K562 (cell line): ENCODE results near the gene LGALS16. TPM values are rescaled to one million over a fixed set of nuclear protein-coding genes. Genes with fewer than 3 reads are reported as not detected.

Source experiments
- ATAC-seq: fragments of 200-7000 bp; cut with Tn5 transposase; 3 replicates; pipeline ENCODE4 v1.9.1; 2020; ENCODE audit warnings: moderate library complexity
- BruUV-seq: library from RNA; stranded (reverse); fragments of 400-500 nt; replicated peaks from 2 replicates; lab custom pipeline; 2021; lab: Mats Ljungman, UMichigan
- CTCF ChIA-PET: fragments of 300-600 bp; formaldehyde crosslinking; extraction: SDS; loops from one replicate; lab custom pipeline; 2021; ENCODE audit warnings: low intra/inter-chr PET ratio; lab: Yijun Ruan, JAX
- POLR2A ChIA-PET: fragments of 300-600, 350-650 bp; sonication (Branson Sonifier 250); formaldehyde crosslinking; extraction: SDS; loops from one replicate; lab custom pipeline; 2021; ENCODE audit warnings: antibody characterized with exemption, inconsistent platforms; lab: Yijun Ruan, JAX
- DNase-seq, 4 experiments: peaks; one replicate each; pipeline versions ENCODE4 v3.0.0 to v3.0.0-alpha.2; 2011 to 2018; ENCODE audit warnings: low spot score in 3 of 4, mixed read lengths in 3 of 4; ENCODE audit errors: extremely low read depth in 1 of 4
- FAIRE-seq: peaks from 2 replicates; lab custom pipeline; 2011; peaks lifted over from hg19 to GRCh38; lab: Jason Lieb, UNC
- H2AFZ ChIP-seq: 2 replicates; pipeline ENCODE4 v1.6.0; 2011; ENCODE audit warnings: low read depth, low read length, control low read depth, inconsistent platforms
- H3K27ac ChIP-seq: fragments of 200-600 bp; 3 replicates; pipeline ENCODE4 v1.8.0; 2011; ENCODE audit warnings: low read depth, mild to moderate bottlenecking, control low read depth, inconsistent platforms, low read length, moderate library complexity, mixed read lengths; ENCODE audit errors: extremely low read depth
- H3K27me3 ChIP-seq, 2 experiments: fragments of 300-600 bp in 1 of 2; 2 replicates in 1 of 2; 3 replicates in 1 of 2; pipeline versions ENCODE4 v1.6.0 to v1.8.0; 2011; ENCODE audit warnings: inconsistent platforms in 2 of 2, low read length in 2 of 2, mild to moderate bottlenecking in 1 of 2, mixed read lengths in 1 of 2, moderate library complexity in 1 of 2; ENCODE audit not compliant: control insufficient read depth in 2 of 2, insufficient read depth in 2 of 2
- H3K36me3 ChIP-seq: fragments of 300-600 bp; 3 replicates; pipeline ENCODE4 v1.8.0; 2011; ENCODE audit warnings: mild to moderate bottlenecking, low read length, inconsistent platforms; ENCODE audit not compliant: control insufficient read depth, insufficient read depth
- H3K4me1 ChIP-seq, 2 experiments: fragments of 200-600 bp in 1 of 2; replicated peaks in 1 of 2; 2 replicates in 1 of 2; 3 replicates in 1 of 2; pipeline versions ENCODE4 v1.5.1 to v1.8.0; 2011; ENCODE audit warnings: inconsistent platforms in 2 of 2, low read length in 2 of 2, mild to moderate bottlenecking in 1 of 2, mixed read lengths in 1 of 2, moderate library complexity in 1 of 2; ENCODE audit not compliant: control insufficient read depth in 2 of 2, insufficient read depth in 2 of 2
- H3K4me2 ChIP-seq: 2 replicates; pipeline ENCODE4 v1.6.1; 2011; ENCODE audit warnings: low read length, control low read depth, inconsistent platforms, mixed read lengths; ENCODE audit not compliant: insufficient read depth
- H3K4me3 ChIP-seq: fragments of 200-600 bp; sonication (generic), shearing (Covaris generic); 2 replicates; pipeline ENCODE4 v1.5.1; 2016; ENCODE audit warnings: control low read depth, inconsistent platforms
- H3K79me2 ChIP-seq: fragments of 200-600 bp; 3 replicates; pipeline ENCODE4 v1.8.0; 2011; ENCODE audit warnings: low read length, inconsistent platforms; ENCODE audit not compliant: control insufficient read depth, insufficient read depth
- H3K9ac ChIP-seq, 2 experiments: 2 replicates each; pipeline versions ENCODE4 v1.6.0 to v1.6.1; 2011; ENCODE audit warnings: low read depth in 2 of 2, low read length in 2 of 2, control low read depth in 1 of 2, inconsistent platforms in 1 of 2, mild to moderate bottlenecking in 1 of 2, mixed read lengths in 1 of 2; ENCODE audit not compliant: insufficient read depth in 1 of 2
- H3K9me1 ChIP-seq: one replicate; pipeline ENCODE4 v1.6.0; 2011; ENCODE audit warnings: inconsistent platforms, mild to moderate bottlenecking, low read length, moderate library complexity; ENCODE audit not compliant: control insufficient read depth, insufficient read depth
- H3K9me3 ChIP-seq: replicated peaks from 2 replicates; pipeline ENCODE4 v1.5.1; 2011; ENCODE audit warnings: low read depth, low read length, inconsistent platforms; ENCODE audit not compliant: control insufficient read depth, insufficient read depth
- H4K20me1 ChIP-seq: replicated peaks from 2 replicates; pipeline ENCODE4 v1.6.1; 2011; ENCODE audit warnings: low read length, inconsistent platforms, mixed read lengths; ENCODE audit not compliant: control insufficient read depth, insufficient read depth
- ARID3A ChIP-seq: IDR thresholded peaks from 2 replicates; pipeline ENCODE4 v1.6.1; 2012; ENCODE audit warnings: low read depth, low read length, improper control_type of control experiment, borderline replicate concordance
- ARNT ChIP-seq, 2 experiments: fragments of 450-650 bp; IDR thresholded peaks; 2 replicates each; pipeline ENCODE4 v1.6.1; 2016; ENCODE audit warnings: mild to moderate bottlenecking in 1 of 2
- BCL6 ChIP-seq: fragments of 250-450 bp; sonication (Bioruptor Pico); IDR thresholded peaks from 2 replicates; pipeline ENCODE4 v1.4.0; 2020
- GABPB2 ChIP-seq: fragments of 250-450 bp; sonication (Bioruptor Pico); conservative IDR thresholded peaks from 2 replicates; pipeline ENCODE4 v1.5.1; 2021; ENCODE audit warnings: mild to moderate bottlenecking
- HES1 ChIP-seq: fragments of 450-650 bp; IDR thresholded peaks from 2 replicates; pipeline ENCODE4 v1.6.1; 2016; ENCODE audit warnings: low read depth, mild to moderate bottlenecking, moderate library complexity
- JUNB ChIP-seq: fragments of 450-650 bp; formaldehyde crosslinking; conservative IDR thresholded peaks from 2 replicates; pipeline ENCODE4 v1.4.0; 2020; ENCODE audit warnings: mild to moderate bottlenecking
- RERE ChIP-seq: sonication (generic); formaldehyde crosslinking; IDR thresholded peaks from 2 replicates; pipeline ENCODE4 v1.8.0; 2023; ENCODE audit warnings: missing genetic modification reagents, mild to moderate bottlenecking, borderline replicate concordance
- SIN3A ChIP-seq, 2 experiments: fragments of 150-350 bp in 1 of 2; IDR thresholded peaks; 2 replicates each; pipeline ENCODE4 v1.6.1; 2011 to 2016; ENCODE audit warnings: borderline replicate concordance in 2 of 2, low read depth in 2 of 2, low read length in 2 of 2, mild to moderate bottlenecking in 2 of 2, moderate library complexity in 2 of 2; ENCODE audit not compliant: control insufficient read depth in 1 of 2
- ZBTB2 ChIP-seq: fragments of 450-650 bp; IDR thresholded peaks from 2 replicates; pipeline ENCODE4 v1.6.1; 2016; ENCODE audit warnings: antibody characterized with exemption
- ZNF263 ChIP-seq: sonication (generic); formaldehyde crosslinking; IDR thresholded peaks from 2 replicates; pipeline ENCODE4 v1.8.0; 2022; ENCODE audit warnings: mild to moderate bottlenecking, missing genetic modification reagents, borderline replicate concordance
- ZNF589 ChIP-seq: fragments of 200-800 bp; sonication (Bioruptor generic); IDR thresholded peaks from 2 replicates; pipeline ENCODE4 v1.6.1; 2016; ENCODE audit warnings: low read depth, missing genetic modification characterization, missing compliant biosample characterization
- WGBS: fragments of 100-300 bp; shearing (Covaris generic); methylation state at CpG from one replicate; pipeline ENCODE4 v1.1.6; 2016; ENCODE audit warnings: low coverage, mixed read lengths; ENCODE audit not compliant: insufficient coverage; ENCODE audit errors: missing lambda C conversion rate; 5-methylcytosine and 5-hydroxymethylcytosine counted together
- in situ Hi-C: fragments of 300-500 bp; cut with MboI; formaldehyde crosslinking; loops from 4 replicates; pipeline ENCODE4 v1.15.0; 2018; ENCODE audit warnings: inconsistent platforms, mixed read lengths
- intact Hi-C: fragments of 100-400 bp; cut with micrococcal nuclease; formaldehyde crosslinking; loops from 2 replicates; pipeline ENCODE4 v1.14.2; 2022
- polyA plus RNA-seq, 8 experiments: library from polyadenylated mRNA; depleted of rRNA in 4 of 8; stranded (reverse) in 5 of 8; unstranded in 3 of 8; fragments of >200 nt; fragmentation: Nextera tagmentation in 2 of 8; fragmentation: Illumina TruSeq in 1 of 8; extraction: Ambion mirVana in 2 of 8; extraction: Trizol in 1 of 8; gene quantifications; 2 replicates each; pipeline versions ENCODE4 v1.2.1 to v1.2.3, GENCODE V29; 2011 to 2014; ENCODE audit warnings: inconsistent platforms in 1 of 8, missing spikeins in 1 of 8
- total RNA-seq, 7 experiments: library from RNA; depleted of rRNA in 6 of 7; stranded (reverse); fragments of >200 nt in 6 of 7; fragmentation: Illumina TruSeq in 2 of 7; extraction: Trizol in 2 of 7; gene quantifications; 2 replicates each; pipeline versions ENCODE4 v1.2.1 to v1.2.3, GENCODE V29; 2011 to 2021; ENCODE audit warnings: low replicate concordance in 1 of 7

The LGALS16 gene
- total and polyA plus RNA-seq, 9 of the 15 experiments (the other 6 are each of a cell fraction or from before 2014, with no cell fraction given) = not detected

- peaks cover 0 to 10% of the 10 kb centered on the region in 2 experiments; a peak in 2 of 5 replicates for H3K27me3 ChIP-seq
- H3K36me3 ChIP-seq = no peaks in the 10 kb centered on the region
- WGBS = 3% methylated on average over 5 of the region's 5 CpGs
- CTCF ChIA-PET = interaction anchor here (0.7 kb wide), 1 partner anchor 33 kb away, joined by 3 read pairs; no protein-coding TSS in a partner anchor
- ATAC-seq = no peak
- in situ Hi-C loops = no loop called here
- TF ChIP-seq BCL6 (CRISPR knock-in tag) (no peak), ARID3A (no peak), ZNF589 (CRISPR knock-in tag) (no peak), GABPB2 (no peak), ZBTB2 (no peak), SIN3A (IDR thresholded peaks at IDR 0.05; ENCODE audit: borderline replicate concordance in 2 of 2, control insufficient read depth in 1 of 2, low read depth in 2 of 2, low read length in 2 of 2) (no peak), ZNF263 (CRISPR knock-in tag) (no peak), RERE (CRISPR knock-in tag) (no peak), JUNB (CRISPR knock-in tag) (no peak), ARNT (IDR thresholded peaks at IDR 0.05) (no peak), HES1 (no peak)
- TF ChIP-seq, all 486 proteins: peak for 0
- H2AFZ ChIP-seq = no peak overlapping the region
- no peaks in the 10 kb centered on the region for H4K20me1 ChIP-seq
- no peak overlapping the region for H3K27ac ChIP-seq
- intact Hi-C loops = no loop called here
- DNase-seq (no peak), FAIRE-seq (no peak)
- POLR2A ChIA-PET = no interaction called here
- H3K79me2 ChIP-seq = no peaks in the 10 kb centered on the region
- no peak overlapping the region for H3K4me3 ChIP-seq
- H3K4me2 ChIP-seq = no peak overlapping the region
- BruUV-seq = no TSS peak
- no peaks in the 10 kb centered on the region for H3K9me3 ChIP-seq
- H3K9ac ChIP-seq = no peak overlapping the region
- H3K9me1 ChIP-seq = no peaks in the 10 kb centered on the region
- H3K4me1 ChIP-seq = no peaks in the 10 kb centered on the region
Measured at GRCh38 chr19:39623946-39624345, 31.8 kb upstream of the LGALS16 start.
